AG09319 (cell line): Measurements from ENCODE around the gene TMEM200A.

Experiments
- DNase-seq: peaks from one replicate; pipeline ENCODE4 v3.0.0-alpha.2; 2010; ENCODE audit warnings: low read depth; ENCODE audit errors: extremely low read depth
- TF ChIP-seq, protein P1 (sequence below): IDR thresholded peaks from 2 replicates; pipeline ENCODE4 v1.5.1; 2011; ENCODE audit warnings: low read depth, mild to moderate bottlenecking, inconsistent platforms, low read length, moderate library complexity

The TMEM200A gene

DNA sequence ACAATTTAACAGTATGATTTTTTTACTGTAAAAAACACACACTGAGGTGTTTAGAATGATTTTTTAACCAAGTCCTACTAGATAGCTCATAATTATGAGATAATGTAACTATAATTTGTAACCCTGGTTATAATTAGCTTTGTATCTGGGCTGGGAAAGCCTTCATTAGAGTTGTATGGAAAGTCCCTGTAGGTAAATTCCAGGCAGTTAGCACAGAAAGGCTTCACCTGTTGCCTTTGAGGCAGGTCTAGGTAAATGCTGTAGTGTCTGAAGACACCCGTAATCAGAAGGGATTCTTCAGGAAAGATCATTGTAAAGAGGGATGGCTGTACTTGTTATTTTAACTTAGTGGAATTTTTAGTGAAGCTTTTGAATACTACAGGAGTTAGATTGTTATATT is 1.9 kb downstream of the TMEM200A start:
- no peak for DNase-seq
- TF ChIP-seq, protein P1, sequence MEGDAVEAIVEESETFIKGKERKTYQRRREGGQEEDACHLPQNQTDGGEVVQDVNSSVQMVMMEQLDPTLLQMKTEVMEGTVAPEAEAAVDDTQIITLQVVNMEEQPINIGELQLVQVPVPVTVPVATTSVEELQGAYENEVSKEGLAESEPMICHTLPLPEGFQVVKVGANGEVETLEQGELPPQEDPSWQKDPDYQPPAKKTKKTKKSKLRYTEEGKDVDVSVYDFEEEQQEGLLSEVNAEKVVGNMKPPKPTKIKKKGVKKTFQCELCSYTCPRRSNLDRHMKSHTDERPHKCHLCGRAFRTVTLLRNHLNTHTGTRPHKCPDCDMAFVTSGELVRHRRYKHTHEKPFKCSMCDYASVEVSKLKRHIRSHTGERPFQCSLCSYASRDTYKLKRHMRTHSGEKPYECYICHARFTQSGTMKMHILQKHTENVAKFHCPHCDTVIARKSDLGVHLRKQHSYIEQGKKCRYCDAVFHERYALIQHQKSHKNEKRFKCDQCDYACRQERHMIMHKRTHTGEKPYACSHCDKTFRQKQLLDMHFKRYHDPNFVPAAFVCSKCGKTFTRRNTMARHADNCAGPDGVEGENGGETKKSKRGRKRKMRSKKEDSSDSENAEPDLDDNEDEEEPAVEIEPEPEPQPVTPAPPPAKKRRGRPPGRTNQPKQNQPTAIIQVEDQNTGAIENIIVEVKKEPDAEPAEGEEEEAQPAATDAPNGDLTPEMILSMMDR = no peak

- DNase-seq = no peak
These were observed 2.8 kb downstream of the TMEM200A start for GRCh38 chr6:130368576-130368975.

DNA sequence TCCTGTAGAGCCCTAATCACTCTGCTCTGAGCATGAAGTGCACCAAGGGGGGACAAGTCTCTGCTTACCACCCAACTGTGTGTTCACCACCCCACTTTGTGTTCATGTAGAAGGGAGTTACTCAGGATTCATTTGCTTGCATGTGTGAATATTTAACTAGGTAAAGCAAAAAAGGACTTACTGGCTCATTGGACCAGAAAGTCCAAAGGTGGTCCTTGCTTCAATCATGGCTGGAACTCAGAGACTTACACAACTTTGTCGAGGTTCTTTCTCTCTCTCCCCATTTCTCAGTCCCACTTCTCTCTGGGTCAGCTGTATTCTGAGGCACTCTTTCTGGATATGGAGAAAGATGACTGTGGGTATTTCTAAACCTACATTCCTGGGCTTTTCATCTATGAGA is 4.0 kb downstream of the TMEM200A start:
- DNase-seq = no peak
- TF ChIP-seq, protein P1 = no peak

More at GRCh38 chr6:130368576-130368975, 2.8 kb downstream of the TMEM200A start:
- TF ChIP-seq, protein P1 = no peak

GRCh38 chr6:130371921-130372420 is 6.2 kb downstream of the TMEM200A start:
- no peak for DNase-seq

GRCh38 chr6:130372786-130373185 is 7.0 kb downstream of the TMEM200A start:
- DNase-seq = no peak
- TF ChIP-seq, protein P1 = no peak

More at GRCh38 chr6:130371921-130372420, 6.2 kb downstream of the TMEM200A start:
- TF ChIP-seq, protein P1 = no peak

DNA sequence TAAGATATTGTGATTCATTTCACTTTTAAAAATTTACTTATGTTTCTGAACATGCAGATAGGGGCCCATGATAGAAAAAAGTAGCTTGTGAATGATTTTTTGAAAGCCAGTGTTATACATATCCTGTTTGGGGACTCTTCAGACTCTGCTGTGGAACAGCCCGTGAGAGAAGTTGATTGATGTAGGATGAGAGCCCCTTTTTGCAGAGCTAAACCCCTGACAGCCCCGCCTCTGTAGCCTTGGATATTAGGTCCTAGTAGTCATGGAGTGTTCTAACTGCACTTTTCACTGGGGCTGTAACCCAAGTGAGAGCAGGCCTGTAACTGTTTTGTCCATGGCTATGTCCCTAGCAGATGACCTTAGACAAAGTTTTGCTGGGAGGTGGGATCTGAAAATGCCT is 8.2 kb downstream of the TMEM200A start:
- TF ChIP-seq, protein P1 = no peak
- no peak for DNase-seq

GRCh38 chr6:130376936-130377335 is 11.1 kb downstream of the TMEM200A start:
- DNase-seq = no peak
- TF ChIP-seq, protein P1 = no peak
